ENCODE results near the gene SEPTIN8. TPM values are rescaled to one million over a fixed set of nuclear protein-coding genes. Genes with fewer than 3 reads are reported as not detected.

Gene SEPTIN8
- total and polyA plus RNA-seq, 2 of the 8 experiments (the other 6 are each of a cell fraction or from before 2014, with no cell fraction given): 21.2 to 33.0 TPM

- no peak for TF ChIP-seq RNF2 (IDR thresholded peaks at IDR 0.05; ENCODE audit: borderline replicate concordance, low read depth, low read length, missing control alignments, poor library complexity, severe bottlenecking)
- no peak for TF ChIP-seq CBX5 (IDR thresholded peaks at IDR 0.05; ENCODE audit: low read depth, low read length)
- TF ChIP-seq CBX8 (IDR thresholded peaks at IDR 0.05; ENCODE audit: borderline replicate concordance, low read depth, low read length): no peak
Observed at GRCh38 chr5:132764051-132764450, 13.0 kb downstream of the SEPTIN8 start (continued).

Data from H1 (cell line).